Activated T-cell treated with anti-CD3 and anti-CD28 coated beads, Interleukin-2, amount 50 U/mL, for 1 hour (primary cell): ENCODE results near the gene CRADD.
"Not testable (repeated sequence)": the region's sequence is repeated elsewhere in the genome, so short reads cannot be mapped to it uniquely, and the experiment has no call there.

Experiments
- DNase-seq: peaks from one replicate; pipeline ENCODE4 v3.0.0-alpha.2; 2020

CRADD gene

DNA sequence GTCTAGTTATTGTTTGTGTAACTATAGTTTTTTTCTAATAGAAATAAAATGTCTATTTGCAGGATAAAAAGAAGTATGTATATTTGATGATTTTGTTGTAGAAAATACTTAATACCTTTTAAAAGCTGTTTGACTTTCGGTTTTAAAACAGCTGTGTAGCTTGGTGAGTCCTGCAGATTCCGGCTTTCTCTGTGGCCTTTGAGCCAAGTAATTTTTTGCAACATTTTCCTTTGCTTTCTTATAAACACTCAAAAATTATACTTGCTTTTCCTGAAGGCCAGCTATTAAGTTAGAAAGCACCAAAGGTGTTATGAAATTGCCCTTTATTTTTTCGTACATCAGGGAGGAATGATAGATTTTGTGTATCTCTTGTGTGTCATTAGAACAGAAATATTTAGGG, 63.6 kb downstream of the CRADD start:
- no peak for DNase-seq

DNA sequence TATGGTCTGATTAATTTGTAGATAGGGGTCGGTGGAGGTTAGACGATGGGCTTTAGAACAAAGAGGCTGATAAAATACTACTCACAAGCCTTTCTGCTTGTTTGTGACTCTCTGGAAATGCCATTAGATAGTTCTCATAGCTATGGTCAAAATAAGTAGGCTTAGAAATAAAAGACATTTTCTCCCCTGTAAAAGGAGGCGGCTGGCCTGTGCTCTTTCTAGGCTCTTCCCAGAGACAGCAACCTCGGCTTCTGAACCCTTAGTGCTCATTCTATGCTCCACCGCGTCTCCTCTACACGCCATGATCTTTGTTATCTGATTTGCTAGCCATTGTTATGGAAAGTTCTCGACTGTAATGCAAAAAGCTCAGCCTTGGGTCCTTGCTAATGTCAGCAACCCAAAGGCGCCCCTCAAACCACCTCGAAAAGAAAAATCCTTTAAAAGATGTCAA, 64.5 kb downstream of the CRADD start:
- DNase-seq: no peak

DNA sequence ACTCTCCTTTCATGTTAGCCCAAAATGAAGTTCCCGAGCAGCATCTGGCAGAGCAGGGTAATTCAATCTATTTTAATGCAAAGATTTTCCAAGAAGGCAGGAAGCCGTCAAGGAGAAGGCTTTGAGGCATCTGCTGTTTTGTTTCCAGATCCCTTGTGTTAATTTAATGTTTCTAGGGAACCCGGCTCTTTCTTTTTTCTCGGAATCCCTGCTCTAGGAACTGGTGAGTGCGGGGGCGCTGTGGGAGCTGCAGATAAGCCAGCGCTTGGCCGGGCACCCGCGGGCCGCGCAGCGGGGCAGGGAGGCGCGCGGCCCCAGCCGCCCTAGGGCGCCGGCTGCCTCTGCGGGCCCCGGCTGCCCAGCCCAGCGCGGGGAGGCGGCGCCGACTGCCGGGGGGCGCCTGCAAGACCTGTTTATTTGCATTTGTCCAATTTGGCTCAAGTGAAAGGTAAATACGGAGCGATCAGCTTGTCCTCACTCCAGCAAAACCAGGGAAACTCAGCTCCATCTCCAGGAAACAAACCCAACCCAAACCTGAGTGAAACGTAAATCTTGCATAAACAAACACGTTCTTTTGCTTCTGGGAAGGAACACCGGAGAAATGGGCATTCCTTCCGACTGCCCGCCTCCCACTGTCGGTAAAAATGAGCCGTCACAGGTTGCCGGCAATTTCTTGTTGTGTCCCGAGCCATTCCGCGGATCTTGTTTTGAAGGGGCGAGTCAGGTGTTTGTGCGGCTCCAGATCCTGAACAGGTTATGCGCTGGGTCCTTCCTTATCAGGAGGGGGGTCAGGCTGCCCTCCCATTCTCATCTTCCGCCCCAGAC, 65.1 kb downstream of the CRADD start:
- peak; percentile 67 for DNase-seq

DNA sequence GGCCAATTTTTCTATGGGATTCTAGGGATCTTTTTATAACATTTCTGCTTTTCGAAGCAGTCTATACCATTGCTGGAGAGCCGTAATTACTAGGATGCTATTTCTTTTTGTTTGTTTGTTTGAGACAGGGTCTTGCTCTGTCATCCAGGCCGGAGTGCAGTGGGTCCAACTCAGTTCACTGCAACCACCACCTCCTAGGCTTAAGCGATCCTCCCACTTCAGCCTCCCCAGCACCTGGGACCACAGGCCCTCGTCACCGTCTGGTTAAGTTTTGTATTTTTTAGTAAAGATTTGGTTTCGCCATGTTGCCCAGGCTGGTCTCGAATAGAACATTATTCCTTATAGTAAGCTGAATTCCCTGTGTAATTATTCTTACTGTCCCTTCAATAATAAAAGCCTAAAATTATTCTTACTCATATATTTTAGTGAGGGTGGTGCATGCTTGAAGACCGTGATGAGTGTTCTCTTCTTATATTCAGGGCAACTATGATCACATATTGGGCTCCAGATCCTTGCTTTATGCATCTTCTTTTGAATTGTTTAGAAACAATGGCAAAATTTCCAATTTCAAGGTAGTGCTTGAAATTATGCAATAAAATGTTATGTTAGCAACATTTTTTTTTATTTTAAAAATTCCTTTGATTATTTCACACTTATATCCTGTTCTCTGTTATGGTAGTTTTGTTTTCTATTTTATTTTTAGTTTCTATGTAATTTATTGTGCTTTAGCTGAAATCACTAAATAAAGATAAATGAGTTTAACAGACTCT, 66.2 kb downstream of the CRADD start:
- DNase-seq: no peak

DNA sequence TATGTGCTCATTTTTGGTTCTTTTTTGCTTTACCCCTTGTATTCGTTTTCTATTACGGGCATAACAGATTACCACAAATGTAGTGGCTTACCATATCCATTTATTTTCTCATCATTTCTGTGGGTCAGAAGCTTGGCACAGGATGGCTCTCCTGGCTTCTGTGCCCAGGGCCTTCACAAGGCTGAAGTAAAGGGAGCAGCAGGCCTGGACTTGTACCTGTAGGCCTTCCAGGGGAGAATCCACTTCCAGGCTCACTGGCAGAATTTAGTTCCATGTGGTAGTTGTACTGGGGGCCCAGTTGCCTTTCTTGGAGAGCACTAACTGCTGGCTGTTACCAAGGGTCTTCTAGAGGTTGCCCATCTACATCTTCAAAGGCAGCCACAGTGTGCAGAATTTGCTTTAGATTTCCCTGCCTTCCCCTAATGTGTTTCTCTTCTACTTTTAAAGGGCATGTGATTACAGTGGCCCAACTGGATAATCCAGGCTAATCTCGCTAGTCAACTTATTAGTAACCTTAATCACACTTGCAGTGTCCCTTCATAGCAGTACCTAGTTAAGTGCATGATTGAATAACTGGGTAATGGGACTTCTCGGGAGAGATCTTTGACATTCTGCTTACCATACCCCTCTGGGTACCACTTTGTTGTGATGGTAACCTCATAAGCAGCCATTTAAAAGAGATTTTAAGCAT, 67.0 kb downstream of the CRADD start:
- no peak for DNase-seq

DNA sequence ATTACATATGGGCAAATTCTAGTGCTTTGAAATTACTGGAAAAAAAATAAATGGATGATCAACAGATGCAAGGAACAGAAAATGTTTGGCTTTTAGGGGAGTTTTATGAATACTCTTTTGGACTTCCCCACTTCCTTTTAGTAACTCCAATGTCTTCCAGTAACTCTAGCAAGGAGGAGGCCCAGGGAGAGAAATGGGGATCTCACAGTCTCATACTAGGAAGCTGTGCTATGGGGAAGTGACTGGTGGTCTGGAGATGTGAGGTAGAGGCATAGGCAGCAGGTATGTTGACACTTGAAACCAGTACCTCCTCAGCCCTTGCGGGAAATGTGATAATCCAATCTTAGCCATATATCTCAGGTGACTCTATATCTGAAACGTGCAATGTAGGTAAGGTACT, 68.1 kb downstream of the CRADD start:
- no peak for DNase-seq

DNA sequence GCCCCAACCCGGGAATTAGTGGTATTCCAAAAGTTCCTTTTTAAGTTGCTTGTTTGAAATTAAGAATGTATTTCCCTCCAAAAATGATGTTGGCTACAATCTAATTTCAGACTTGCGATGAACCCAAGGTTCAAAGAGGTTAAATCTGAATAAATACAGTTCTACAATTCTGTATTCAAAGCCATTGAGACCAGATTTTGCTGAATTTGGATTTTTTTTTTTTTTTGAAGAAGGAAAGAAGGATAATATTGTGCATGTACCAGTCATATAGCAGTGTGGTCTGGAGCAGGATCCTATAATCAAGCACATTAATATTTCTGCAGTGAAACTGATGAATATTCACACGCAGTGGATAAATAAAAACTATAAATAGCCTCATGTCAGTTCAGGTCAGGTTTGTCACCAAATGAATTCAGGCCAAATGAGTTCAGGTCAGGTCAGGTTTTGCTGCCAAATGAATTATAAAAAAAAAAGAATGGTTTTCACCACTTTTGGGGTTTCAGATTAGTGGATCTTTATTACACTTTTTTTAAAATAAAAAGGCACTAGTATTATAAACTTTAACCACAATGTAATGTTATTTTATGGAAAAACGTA, 69.5 kb downstream of the CRADD start:
- no peak for DNase-seq

DNA sequence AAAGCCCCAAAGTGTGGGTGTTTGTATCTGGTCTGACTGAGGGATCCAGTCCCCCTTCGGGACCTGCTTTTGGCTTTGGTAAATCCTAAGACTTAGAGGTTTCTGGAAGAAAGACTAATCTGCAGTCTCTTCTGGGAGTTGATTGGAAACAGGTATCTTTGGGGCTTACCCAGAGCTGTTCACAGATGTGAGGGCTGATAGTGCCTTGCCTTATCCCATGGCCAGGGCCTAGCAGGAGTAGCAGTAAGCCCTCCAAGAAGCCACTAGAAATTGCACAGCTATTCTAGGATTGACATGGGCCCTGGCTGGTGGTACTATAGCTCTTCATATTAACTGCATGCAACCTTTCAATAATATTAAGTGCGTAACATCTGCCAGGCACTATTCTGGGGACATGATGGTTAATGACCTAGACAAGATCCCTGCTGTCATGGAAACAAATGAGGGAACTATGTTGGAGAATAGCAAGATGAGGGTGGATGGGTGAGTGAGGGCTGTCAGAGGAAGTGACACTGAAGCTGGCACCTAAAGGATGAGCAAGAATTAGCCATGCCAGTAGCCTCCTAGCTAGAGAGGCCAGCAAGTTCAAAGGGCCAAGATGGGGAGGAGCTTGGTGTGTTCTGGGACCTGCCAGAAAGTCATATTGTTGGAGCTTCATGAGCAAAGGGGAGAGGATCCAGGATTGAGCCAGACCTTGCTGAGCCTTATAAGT, 71.7 kb downstream of the CRADD start:
- DNase-seq: no peak

DNA sequence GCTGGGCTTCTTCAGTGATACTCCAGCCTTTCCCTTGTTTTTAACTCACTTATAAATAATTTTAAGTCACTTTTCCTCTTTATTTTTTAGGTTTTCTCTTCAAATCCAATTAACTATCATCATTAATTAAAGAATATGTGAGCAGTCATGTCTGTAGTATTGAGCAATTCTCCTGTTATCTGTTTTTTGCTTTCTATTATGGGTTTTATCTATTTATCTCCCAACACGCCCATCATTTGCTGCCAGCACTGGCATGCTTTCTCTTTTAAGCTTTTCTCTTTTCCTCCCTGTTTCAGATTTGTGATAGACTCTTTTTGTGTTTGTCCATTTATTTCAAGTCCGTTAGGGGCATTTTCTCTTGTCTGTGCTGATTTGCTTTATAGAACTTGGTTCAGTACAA, 72.3 kb downstream of the CRADD start:
- DNase-seq: no peak

DNA sequence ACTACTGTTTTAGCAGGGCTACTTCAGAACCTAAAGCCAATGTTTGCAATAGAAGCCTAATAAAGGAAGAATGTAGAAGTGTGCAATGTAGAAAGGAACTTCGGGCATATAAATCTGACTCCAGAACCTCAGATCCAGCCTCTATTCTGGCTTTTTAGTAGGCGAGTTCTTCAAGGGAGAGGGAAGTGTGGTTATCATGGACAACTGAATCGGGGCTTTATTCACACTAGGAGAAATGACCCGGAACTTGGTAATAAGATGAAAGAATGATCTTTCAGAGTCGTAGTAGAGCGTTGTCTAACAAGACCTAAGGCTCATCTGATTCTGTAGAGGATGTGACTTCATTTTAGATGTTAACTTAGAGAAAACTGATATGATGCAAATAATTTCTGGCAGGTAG, 72.9 kb downstream of the CRADD start:
- no peak for DNase-seq

DNA sequence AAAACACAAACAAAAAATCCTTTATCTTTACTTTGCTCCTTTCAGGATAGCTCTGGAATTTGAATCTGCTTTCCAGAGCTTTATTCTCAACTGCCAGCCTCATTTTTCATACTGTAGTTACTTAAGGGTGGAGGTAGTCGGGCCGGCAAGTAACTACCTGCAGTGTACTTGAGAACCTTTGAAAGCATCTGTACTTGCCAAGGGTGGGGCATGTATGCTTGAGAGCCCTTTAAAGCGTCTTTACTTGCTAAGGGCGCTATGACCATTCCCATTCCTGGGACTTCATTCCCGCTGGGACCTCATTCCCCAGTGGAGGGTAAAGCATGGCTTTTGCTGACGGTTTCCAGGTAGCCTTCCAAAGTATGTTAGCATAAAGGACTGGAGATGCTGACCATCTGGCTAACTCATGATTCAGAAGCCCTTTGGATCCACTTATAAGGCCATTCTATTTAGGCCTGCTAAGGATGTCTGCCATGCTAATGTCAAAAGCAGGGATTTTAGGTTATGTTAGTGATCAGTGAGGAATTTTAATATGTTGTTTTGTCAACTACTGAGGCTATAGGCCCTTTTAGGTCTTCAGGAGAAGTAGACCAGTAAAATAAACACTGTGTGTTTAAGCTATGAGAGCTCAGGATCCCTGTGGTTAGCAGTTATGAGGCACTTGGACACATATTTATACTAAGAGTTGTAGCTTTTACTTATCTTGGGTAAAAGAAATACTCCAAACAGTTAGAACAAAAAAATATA, 74.9 kb downstream of the CRADD start:
- DNase-seq: no peak

DNA sequence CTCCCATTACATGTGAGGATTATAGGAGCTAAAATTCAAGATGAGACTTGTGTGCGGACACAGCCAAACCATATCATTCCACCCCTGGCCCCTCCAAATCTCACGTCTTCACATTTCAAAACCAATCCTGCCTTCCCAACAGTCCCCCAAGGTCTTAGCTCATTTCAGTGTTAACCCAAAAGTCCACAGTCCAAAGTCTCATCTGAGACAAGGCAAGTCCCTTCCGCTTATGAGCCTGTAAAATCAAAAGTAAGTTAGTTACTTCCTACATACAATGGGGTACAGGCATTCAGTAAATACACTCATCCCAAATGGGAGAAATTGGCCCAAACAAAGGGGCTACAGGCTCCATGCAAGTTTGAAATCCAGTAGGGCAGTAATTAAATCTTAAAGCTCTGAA, 76.1 kb downstream of the CRADD start:
- no peak for DNase-seq

DNA sequence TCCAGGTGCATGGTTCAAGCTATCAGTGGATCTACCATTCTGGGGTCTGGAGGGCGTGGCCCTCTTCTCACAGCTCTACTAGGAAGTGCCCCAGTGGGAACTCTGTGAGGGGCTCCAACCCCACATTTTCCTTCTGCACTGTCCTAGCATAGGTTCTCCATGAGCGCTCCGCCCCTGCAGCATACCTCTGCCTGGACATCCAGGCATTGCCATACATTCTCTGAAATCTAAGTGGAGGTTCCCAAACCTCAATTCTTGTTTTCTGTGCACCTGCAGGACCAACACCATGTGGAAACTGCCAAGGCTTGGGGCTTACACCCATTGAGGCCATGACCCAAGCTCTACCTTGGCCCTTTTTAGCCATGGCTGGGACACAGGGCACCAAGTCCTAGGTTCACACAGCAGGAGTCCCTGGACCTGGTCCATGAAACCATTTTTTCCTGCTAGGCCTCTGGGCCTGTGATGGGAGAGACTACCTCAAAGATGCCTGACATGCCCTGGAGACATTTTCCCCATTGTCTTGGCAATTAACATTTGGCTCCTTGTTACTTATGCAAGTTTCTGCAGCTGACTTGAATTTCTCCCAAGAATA, 76.8 kb downstream of the CRADD start:
- DNase-seq: no peak

DNA sequence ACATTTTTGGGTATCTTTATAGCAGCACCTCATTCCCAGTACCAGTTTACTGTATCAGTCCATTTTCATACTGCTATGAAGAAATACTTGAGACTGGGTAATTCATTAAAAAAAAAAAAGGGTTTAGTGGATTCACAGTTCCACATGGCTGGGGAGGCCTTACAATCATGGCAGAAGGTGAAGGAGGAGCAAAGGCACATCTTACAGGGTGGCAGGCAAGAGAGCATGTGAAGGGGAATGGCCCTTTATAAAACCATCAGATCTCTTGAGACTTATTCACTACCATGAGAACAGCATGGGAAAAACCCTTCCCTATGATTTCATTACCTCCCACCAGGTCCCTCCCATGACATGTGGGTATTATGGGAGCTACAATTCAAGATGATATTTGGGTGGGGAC, 77.7 kb downstream of the CRADD start:
- DNase-seq: not testable (repeated sequence)

DNA sequence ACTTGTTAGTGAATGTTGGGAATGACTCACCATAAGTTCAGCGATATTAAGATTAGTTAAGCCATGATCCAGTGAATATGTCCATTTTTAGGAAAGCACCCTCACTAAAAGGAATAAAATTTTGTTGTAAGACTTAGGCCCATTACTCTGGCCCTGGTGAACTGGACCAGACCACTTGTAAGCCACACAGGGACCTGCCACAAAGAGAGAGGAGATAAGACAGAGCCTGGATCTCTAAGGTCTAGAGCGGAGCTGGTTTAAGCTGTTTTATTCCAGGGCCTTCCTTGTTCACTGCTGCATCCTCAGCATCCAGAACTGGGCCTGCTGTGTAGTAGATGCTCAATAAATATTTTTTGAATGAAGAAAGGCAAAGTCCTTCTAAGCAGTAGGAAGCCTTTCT, 79.1 kb downstream of the CRADD start:
- no peak for DNase-seq

DNA sequence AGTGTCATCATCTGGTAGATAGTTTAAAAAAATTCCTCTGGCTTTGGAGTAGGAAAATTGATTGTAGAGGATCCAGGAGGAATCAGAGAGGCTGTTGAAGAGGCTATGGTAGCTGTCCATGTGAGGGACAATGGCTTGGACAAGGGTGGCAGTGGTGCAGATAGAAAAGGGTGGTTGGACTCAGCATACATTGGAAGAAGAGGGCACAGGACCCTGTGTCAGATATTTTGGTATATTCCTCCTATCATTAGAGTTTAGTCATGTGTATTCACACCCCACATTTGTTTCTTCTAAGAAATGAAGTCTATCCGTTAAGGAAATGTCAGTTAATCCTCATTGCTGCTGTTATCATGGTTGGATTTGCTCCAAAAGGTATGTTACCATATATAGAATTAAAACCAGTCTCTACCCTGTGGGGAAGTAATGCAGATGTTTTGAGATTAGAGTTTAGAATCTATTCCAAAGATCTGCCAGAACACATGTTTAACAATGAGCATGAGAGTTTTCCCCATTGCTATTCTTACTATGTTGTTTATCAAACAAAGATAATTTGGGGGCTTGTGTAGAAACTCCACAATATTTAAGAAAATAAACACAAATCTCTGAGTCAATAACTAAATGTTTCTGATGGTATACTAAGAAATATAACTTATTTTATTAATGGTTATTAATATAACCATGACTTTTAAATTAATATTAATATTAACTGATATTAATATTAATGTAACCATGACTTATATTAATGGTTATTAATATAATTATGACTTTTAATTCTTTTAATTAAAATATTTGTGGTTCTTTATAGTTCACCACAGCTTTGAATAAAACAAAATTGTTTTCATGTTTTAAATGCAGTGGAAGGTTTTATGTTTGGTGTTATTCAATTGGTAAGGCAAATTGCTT, 80.9 kb downstream of the CRADD start:
- no peak for DNase-seq

DNA sequence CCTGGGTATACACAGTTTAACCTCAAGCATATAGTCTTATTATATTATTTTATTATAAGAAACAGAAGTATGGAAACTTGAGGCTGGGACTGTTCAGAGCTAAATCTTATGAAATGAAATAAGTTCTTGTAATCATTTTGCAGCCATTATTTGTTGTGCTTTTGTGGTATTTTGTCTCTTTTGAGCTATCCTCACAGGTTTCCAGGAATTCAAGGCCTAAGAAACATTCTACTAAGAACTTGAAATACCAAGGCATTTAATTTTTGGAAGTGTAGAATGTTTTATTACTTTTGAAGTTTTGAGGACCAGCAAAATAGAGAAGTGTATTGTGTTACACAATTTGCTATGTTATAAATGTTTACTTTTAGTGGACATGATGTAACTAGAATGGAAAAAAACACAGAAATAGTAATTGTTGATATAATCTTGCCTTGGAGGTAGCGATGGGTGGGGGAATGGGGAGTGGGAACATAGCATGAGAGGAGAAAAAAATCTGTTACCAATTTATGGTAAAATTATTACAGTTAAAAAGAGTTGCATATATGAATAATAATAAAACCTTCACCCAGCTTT, 81.7 kb downstream of the CRADD start:
- DNase-seq: no peak

DNA sequence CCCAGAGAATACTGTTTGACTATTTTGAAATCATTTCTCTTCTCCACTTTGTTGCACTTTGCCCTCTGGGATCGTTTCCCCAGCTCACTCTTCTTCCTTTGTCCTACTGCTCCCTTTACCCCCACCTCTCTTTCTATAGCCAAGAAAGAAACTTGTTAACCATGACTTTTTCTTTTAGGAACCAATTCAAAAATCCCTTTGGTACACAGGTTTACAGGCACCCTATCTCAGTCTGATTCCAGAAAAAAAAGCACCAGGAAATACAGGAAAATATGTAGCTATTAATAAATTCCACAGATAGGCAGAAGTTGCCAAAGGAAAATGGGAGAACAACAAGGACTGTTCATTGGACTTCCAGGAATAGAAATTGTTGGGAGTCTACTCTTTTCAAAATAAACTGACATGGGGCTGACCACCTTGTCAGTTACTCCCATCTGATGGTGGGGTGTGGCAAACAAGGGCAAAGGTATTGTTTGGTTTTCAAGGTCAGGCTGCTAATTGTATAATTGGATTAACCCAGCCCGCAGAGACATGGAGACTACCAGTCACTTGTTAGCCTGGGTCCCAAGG, 82.4 kb downstream of the CRADD start:
- DNase-seq: no peak

DNA sequence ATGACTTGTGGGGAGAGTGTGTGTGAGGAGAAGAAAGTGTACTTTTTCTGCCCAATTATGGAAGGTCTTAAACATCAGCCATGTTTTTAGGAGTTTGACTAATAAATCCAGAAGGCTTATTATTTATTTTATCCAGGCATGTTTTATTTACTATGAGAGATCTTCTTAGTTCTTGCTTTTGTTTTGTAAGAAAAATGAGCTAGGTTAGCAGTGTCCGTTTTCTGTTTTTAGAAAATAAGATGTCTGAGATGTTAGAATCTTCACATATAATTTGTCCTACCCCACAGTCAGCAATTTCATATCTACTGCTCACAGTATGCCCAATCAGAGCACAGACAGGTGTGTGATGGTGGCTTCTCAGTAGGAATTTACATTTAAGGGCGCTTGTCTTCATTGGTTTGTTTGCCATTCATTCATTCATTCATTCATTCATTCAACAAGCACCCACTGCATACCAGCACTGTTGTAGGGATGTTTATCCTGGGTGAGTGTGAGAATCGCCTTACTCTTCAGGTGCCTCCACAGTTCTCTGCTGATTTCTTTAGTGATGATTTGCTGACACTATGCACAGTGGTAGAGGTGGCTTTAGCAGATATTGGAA, 83.2 kb downstream of the CRADD start:
- no peak for DNase-seq
